HG03175 (cell line): ENCODE data around the gene CEP112.

Experiments used
- ATAC-seq: cut with Tn5 transposase; IDR thresholded peaks from one replicate; pipeline ENCODE4 v1.9.1; 2021; ENCODE audit warnings: mild to moderate bottlenecking, moderate library complexity; ENCODE audit not compliant: unreplicated experiment

Gene CEP112

DNA sequence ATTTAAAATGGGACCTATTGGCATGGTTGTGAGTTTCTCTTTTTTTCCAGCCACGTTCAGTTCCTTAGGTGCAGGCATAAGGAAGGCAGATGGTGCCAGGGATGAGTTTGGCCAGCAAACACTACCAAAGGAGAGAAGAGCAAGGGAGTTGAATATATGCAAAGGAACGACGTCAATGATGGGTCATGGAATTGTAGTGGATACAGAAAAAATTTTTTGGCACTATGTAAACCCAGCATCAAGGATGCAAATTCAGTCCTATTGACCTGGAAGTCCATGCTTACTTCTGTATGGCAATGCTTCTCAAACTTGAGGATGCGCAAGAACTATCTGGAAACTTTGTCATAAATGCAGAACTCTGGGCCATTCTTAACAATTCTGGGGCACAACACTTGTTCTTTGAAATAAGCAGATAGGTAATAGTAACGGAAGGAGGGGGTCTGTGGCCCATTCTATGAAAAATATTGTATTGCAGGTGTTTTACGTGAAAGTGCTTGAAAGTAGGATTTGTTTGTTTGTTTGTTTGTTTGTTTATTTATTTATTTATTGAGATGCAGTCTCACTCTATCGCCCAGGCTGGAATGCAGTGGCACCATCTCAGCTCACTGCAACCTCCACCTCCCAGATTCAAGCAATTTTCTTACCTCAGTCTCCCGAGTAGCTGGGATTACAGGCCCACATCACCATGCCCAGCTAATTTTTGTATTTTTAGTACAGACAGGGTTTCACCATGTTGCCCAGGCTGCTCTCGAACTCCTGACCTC, 19.3 kb upstream of the CEP112 start:
- no peak for ATAC-seq

DNA sequence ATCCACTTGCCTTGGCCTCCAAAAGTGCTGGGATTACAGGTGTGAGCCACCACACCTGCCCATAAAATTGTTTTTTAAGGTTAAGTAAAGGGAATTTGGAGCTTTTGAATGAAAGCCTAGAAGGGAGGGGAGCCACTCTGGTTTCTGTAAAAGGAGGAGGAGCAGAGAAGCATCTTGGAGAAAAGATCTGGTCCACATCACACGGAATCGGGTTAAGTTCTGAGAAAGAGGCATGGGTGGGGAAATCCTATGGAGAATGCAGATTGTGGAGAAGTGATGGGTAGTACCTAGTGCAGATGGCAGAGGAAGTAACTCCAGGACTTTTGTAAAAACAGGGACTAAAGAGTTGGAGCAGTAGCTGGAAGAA, 18.3 kb upstream of the CEP112 start:
- ATAC-seq = no peak

DNA sequence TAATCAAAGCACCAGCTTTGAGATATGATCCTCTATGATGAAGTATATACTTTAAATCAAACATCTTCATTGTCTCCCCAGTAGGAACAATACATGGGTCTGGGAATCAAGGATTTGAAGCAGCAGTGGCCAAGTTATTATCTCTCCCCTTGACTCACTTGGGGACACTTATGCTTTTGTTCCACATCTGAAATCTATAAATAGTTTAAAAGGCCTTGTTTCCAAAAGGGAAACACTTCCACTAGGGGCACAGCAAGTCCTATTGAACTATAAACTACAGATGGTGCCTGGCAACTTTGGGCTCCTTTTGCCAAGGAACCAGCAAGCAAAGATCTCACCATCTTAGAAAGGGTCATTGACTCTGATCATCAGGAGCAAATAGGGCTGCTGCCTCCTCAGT, 16.0 kb upstream of the CEP112 start:
- no peak for ATAC-seq

DNA sequence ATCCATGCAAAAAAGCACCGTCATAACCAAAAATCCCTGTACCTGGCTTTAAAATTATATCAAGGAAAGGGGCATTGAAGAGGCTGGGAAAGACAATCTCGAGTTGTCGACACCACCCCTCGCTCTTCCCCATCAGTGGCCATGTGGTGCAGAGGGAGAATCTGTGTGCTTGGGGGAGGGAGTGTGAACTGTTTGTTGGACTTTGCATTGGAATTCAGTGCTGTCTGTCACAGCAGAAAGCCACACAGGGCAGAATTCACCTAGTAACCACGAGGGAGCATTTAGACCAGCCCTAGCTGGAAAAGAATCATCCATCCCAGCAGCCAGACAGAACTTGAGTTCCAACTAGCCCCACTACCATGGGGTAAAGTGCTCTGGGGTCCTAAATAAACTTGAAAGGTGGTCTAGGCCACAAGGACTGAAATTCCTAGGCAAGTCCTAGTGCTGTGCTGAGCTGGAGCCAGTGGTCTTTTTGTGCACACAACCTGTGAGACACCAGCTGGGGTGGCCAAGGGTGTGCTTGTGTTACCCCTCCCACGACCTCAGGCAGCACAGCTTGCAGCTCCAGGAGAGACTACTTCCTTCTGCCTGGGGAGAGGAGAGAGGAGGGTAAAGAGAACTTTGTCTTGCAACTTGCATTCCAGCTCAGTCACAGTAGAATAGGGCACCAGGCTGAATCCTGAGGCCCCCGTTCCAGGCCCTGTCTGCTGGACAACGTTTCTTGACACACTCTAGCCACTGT, 11.5 kb upstream of the CEP112 start:
- ATAC-seq = no peak

DNA sequence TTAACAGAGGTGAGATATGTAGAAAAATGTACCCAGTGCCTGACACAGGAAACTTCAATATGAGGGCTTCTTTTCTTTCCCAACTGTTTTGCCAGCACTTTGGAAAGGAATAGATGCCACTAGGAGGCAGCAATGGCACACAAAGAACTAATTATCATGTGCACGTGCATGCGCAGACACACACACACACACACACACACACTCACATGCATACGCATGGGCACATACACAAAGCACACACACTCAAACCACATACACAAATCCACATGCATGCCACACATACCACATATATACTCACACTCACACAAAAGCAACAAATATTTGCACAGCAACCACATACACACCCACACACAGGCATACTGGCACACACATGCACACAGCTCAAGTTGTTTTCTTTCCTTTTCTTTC, 8.8 kb upstream of the CEP112 start:
- ATAC-seq = no peak

DNA sequence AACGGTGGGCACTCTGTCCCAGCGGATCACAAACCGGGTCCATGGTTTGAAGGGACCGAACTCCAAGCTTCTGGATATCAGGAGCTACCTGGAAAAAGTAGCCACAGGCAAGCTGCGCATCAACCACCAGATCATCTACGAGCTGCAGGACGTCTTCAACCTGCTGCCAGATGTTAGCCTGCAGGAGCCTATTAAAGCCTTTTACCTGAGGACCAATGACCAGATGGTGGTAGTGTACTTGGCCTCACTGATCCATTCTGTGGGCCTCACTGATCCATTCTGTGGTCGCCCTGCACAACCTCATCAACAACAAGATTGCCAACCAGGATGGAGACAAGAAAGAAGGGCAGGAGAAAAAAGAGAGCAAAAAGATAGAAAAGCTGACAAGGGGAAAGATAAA, 6.3 kb upstream of the CEP112 start:
- ATAC-seq = no peak

DNA sequence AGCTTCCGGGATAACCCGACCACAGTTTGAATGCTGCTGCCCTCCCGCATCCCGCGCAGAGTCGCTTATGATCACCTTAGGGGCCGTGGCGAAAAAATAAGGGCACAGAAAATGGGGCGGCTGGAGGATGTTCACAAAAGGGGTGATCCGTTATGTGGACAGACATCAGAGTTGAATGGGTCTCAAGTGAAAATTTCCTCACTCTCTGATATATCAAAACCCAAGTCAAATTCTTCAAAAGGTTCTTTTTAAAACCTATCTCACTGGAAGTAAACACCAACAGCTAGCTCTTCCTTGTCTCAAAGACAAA, 400 bp upstream of the CEP112 start:
- no peak for ATAC-seq

DNA sequence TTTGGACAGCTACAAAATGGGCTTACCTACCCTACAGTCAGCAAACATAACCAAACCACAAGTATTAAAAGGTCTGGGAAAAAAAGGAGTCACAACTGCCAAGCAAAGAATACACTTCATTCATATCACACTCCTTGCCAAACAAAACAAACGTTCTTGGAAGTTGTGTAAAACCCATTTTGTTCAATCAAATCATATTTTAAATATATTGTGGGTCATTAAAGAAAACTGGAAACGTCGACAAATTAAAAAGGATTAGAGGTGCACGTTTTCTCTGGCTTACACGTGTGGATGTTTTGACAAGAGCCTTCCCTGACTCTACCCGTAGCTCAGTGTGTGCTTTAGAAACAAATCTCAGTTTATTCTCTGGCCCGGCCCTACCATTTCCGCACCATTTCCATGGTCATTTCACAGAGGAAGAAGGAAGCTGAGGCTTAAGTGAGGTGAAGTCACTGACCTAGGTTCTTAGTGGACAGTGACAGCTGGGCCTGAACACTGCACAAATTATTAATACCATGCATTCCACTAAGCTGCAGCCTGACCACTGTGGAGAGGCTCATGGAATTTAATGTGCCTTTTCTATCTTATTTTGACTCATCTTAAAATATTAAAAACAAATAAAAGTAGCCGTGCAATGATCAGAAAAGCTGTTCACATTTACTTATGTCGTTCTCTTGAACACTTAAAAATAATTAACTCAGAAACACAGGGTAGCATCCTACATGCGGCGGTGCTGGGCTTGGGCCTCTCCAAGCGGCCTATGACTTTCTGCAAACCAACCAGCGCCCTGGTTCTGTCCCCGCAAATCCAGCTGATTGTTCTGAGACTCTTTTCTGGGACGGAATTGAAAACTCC, 968 bp downstream of the CEP112 start:
- ATAC-seq = no peak

DNA sequence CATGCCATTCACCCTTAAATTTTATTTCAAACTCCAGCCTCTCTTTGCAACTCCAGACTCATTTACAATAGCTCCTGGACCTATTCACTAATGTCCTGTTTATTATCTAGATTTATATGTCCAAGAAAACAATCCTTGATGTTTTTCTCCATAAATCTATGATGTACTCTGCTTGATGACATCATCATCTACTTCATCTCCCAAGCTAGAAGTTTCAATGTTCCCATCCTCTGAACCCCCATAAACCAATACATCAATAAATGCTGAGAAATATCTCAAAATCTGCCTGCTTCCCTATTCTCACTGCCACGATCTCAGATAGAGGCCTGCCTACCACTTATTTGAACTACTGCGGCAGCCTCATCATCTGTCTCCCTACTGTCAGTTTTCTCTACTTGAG, 4.2 kb downstream of the CEP112 start:
- no peak for ATAC-seq

DNA sequence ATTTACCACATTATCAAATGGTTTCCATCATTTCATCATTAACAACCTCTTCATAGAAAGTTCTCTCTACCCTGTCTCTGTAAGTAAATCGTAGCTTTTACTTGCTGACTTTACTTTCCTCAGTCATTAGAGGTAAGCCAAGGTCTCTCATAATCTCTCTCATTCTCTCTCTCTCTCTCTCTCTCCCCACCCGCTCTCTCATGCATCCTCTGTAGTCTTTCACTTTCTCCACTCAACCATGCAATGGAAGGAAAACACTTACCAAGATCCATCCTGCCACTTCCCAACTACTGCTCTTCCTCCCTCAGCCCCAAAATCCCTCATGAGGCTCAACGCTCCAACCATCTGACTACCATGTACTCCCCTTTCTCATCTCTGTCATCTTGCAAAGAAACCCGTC, 6.1 kb downstream of the CEP112 start:
- ATAC-seq = no peak

DNA sequence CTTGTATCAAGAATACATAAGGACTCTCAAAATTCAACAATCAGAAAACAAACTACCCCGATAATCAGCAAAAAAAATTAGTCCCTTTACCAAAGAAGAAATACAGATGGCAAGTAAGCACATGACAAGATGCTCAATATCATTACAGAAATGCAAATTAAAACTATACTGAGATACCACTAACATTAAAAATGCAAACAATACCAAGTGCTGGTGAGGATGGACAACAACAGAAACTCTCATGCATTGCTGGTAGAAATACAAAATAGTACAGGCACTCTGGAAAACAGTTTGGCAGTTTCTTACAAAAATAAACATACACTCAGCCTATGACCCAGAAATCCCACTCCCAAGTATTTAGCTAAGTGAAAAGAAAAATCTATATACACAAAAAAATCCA, 7.5 kb downstream of the CEP112 start:
- no peak for ATAC-seq

DNA sequence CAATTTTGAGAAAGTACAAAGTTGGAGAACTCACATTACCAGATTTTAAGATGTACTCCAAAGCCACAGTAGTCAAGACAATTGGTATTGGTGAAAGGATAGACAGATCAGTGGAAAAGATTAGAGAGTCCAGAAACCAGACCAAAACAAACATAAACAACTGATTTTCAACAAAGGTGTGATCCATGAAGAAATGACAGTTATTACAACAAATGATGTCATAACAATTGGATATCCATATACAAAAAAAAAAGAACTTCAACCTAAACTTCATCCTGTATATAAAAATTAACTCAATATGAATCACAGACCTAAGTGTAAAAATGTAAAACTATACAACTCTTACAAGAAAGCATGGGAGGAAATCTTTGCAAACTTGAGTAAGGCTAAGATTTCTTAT, 8.4 kb downstream of the CEP112 start:
- no peak for ATAC-seq

DNA sequence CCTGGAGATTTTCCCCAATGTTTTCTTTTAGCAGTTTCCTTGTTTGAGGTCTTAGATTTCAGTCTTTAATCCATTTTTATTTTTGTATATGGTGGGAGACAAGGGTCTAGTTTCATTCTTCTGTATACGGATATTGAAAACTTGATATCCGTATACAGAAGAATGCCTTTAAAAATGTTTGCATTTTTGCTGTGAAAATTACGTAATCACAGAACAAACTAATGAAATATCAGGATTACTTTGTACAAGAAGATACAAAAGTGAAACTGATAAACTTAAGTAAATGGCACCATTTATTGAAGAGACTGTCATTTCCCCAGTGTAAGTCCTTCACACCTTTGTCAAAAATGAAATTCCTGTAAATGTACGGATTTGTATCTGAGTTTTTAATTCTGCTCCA, 13.3 kb downstream of the CEP112 start:
- ATAC-seq = no peak

DNA sequence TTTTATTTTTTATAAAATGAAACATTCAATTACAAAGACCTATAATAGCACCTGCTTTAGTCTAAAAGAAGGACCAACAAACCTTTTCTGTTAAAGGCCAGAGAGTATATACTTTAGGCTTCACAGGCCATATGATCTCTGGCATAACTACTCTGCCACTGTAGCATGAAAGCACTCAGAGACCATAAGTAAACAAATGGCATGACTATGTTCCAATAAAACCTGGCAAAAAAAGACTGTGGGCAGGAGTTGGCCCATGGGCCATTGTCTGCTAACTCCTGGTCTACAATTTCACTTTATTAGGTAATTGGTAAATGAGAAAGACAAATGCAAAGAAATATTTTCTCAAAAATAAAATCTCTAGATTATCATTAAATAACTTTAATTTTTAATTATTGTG, 14.9 kb downstream of the CEP112 start:
- ATAC-seq = no peak

DNA sequence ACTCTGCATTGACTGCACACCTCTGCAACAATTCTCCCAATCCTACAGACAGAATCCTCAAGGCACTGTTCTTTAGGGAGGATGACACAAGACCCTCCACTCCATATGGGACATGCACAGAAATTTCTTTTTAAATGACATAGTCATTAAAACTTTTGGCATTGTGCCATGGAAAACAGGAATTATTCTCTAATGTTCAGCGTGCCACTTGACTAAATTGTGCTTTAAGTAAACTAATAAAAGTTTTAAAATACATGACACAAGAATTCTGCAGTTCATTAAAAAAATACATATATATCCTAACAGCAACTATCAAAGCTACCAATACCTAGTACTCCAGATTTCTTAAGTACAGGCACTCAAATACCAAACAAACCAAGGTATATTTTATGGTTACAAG, 16.0 kb downstream of the CEP112 start:
- no peak for ATAC-seq

DNA sequence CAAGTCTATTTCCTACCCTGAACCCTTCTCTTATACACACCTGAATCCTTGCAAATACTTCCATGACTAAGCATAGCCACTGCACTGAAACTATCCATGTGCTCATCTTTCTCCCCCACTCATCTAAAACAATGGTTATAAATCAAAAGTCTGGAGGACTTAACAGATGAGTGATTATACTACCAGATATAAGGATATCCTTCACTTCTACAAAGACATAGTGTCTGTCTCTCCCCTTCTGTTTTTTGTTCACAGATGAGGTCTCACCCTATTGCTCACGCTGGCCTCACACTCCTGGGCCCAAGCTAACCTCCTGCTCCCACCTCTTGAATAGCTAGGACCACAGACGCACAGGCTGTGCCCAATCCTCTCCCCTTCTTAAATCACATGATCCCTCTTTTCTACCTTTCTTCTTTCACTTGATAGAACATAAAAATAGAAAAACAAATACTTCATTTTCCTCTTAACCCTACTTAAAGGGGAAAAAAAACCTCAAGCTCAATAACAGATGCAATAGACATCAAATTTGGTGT, 19.2 kb downstream of the CEP112 start:
- ATAC-seq = no peak

DNA sequence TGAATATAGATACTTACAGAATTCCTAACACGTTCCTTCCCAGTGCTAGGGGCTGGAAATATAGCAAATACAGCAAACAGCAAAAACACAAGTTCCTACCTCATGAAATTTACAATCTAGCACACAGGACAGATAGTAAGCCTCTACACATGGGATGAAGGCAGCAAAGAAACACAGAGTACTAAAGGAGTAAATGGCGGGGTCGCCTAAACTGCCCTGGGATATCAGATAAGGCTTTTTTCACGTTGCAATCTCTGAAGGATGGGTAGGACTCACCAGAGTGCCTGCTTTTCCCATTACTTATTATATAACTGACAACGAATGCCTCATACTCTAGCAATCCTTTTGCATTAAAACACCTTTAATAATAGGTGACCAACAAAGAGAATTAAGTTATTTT, 19.8 kb downstream of the CEP112 start:
- no peak for ATAC-seq

DNA sequence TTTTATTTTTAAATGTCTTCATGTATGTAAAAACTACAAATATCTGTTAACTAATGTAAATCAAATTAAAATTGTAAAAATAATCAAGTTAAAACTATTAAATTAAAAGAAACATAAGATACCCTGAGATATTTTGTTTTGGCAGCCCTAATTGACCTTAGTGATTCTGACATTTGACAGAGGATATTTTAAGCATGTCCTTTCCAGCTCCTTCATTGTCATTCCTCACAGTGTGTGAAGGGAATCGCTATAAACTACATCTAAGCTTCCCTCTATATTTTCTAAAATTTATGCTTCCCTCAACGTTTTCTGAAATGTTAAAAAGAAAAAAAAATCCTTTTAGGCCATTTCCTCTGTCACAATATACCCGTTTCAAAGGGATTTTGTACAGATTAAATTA, 20.2 kb downstream of the CEP112 start:
- no peak for ATAC-seq

DNA sequence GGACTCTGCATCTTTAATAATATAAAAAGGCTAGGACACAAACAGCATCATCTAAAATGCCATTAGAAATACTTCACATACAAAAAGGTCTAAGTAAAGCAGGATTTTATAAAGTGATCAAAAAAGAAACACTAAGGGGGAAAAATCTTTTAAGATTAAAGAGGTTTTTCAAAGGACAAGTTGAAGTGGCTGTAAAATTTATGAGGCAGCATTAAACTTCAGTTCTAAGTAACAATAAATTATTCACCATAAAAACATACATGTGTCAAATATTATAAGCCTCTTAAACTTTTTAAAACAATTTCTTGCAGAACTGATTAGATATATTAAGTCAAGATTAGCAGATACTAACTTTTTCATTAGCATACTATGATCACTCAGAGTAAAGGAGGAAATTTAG, 20.8 kb downstream of the CEP112 start:
- ATAC-seq = no peak

DNA sequence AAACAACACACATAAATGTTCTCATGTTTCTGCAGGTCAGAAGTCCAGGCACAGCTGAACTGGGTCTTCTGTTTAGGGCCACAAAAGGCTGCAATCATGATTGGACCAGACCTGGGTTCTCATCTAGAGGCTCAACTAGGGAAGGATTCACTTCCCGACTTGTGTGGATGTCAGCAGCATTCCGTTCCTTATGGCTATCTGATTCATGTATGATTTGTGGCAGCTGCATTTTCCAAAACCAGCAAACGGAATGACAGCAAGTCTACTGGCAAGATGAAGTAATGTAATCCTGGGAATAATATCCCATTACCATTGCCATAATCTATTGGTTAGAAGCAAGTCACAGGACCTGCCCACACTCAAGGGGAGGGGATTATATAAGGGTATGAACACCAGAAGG, 22.1 kb downstream of the CEP112 start:
- ATAC-seq = no peak

DNA sequence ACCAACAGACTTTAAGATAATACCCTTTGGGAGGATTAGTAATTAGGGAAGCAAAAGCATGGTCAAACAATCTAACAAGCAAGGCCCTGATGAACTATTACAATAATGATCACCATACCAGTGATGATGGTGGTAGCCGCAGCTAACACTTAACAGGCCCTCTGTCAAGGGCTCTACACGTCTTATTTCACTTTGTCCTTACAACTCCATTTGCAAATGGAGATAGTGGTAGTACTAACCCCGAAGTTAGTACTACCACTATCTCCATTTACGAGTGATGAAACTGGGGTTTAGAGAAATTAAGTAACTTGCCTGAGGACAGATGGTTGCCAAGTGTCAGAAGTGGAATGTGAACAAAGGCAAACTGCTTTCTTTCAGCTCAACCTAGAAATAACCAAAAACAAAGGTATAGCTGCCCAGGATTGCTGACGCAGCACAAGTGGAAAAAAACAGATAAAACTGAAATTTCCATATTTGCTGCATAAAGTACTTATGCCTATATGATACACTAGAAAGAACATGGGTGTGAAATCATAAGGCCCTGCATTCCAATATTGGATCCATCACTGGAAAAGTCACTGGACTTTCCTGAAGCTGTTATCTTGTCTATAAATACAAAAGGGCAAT, 24.6 kb downstream of the CEP112 start:
- ATAC-seq = no peak
